Choroid plexus epithelial cell (primary cell): ENCODE data around the gene FOXP1.
A peak's percentile ranks its signal among the peaks of the same experiment; 100 is the strongest.

Experiments used
- DNase-seq: peaks from one replicate; pipeline ENCODE4 v3.0.0-alpha.2; 2010; ENCODE audit warnings: low read depth
- H3K4me3 ChIP-seq: 2 replicates; pipeline ENCODE4 v1.5.1; 2011; ENCODE audit warnings: low read depth, mild to moderate bottlenecking, control low read depth, low read length, moderate library complexity
- TF ChIP-seq, protein P1 (sequence below): conservative IDR thresholded peaks from 2 replicates; pipeline ENCODE4 v1.5.1; 2011; ENCODE audit warnings: low read depth, mild to moderate bottlenecking, control low read depth, inconsistent platforms, low read length, moderate library complexity

FOXP1 gene

GRCh38 chr3:71052716-71053115 lies 530.8 kb downstream of the FOXP1 start:
- no peak for DNase-seq
- TF ChIP-seq, protein P1, sequence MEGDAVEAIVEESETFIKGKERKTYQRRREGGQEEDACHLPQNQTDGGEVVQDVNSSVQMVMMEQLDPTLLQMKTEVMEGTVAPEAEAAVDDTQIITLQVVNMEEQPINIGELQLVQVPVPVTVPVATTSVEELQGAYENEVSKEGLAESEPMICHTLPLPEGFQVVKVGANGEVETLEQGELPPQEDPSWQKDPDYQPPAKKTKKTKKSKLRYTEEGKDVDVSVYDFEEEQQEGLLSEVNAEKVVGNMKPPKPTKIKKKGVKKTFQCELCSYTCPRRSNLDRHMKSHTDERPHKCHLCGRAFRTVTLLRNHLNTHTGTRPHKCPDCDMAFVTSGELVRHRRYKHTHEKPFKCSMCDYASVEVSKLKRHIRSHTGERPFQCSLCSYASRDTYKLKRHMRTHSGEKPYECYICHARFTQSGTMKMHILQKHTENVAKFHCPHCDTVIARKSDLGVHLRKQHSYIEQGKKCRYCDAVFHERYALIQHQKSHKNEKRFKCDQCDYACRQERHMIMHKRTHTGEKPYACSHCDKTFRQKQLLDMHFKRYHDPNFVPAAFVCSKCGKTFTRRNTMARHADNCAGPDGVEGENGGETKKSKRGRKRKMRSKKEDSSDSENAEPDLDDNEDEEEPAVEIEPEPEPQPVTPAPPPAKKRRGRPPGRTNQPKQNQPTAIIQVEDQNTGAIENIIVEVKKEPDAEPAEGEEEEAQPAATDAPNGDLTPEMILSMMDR: no peak
- H3K4me3 ChIP-seq: no peak overlapping the region

- DNase-seq: peak; percentile 70
- TF ChIP-seq, protein P1: no peak
- no peak overlapping the region for H3K4me3 ChIP-seq
These were observed 531.4 kb downstream of the FOXP1 start for GRCh38 chr3:71051893-71052687.

- H3K4me3 ChIP-seq: no peak overlapping the region
- TF ChIP-seq, protein P1: no peak
- DNase-seq: no peak
These were observed 532.3 kb downstream of the FOXP1 start for GRCh38 chr3:71051259-71051595.

- H3K4me3 ChIP-seq: no peak overlapping the region
- TF ChIP-seq, protein P1: no peak
- peak; percentile 54 for DNase-seq
These were observed 532.8 kb downstream of the FOXP1 start for GRCh38 chr3:71050538-71051258.

GRCh38 chr3:71050166-71050537 lies 533.4 kb downstream of the FOXP1 start:
- DNase-seq: peak; percentile 84
- no peak overlapping the region for H3K4me3 ChIP-seq
- TF ChIP-seq, protein P1: peak; percentile 0

GRCh38 chr3:71048948-71049347 lies 534.6 kb downstream of the FOXP1 start:
- TF ChIP-seq, protein P1: no peak
- no peak overlapping the region for H3K4me3 ChIP-seq

More at GRCh38 chr3:71048948-71049347, 534.6 kb downstream of the FOXP1 start:
- no peak for DNase-seq
